Parathyroid adenoma (tissue), 2 donors: ENCODE data around the gene USP31.

Source experiments
- H2AFZ ChIP-seq: fragments of 300-600 bp; sonication (generic); one replicate; pipeline ENCODE4 v1.7.0; 2017; ENCODE audit warnings: antibody characterized with exemption, mild to moderate bottlenecking
- H3K27ac ChIP-seq: fragments of 300-600 bp; sonication (generic); one replicate; pipeline ENCODE4 v1.7.0; 2017
- H3K27me3 ChIP-seq: fragments of 300-600 bp; sonication (generic); one replicate; pipeline ENCODE4 v1.7.0; 2017; ENCODE audit warnings: low read length; ENCODE audit not compliant: control insufficient read depth, insufficient read depth
- H3K36me3 ChIP-seq: fragments of 300-600 bp; sonication (generic); one replicate; pipeline ENCODE4 v1.7.0; 2017; ENCODE audit warnings: low read length; ENCODE audit not compliant: control insufficient read depth, insufficient read depth
- H3K4me1 ChIP-seq: fragments of 300-600 bp; sonication (generic); one replicate; pipeline ENCODE4 v1.7.0; 2017; ENCODE audit warnings: control low read depth
- H3K4me2 ChIP-seq: fragments of 300-600 bp; sonication (generic); one replicate; pipeline ENCODE4 v1.7.0; 2017; ENCODE audit warnings: low read length
- H3K4me3 ChIP-seq: fragments of 300-600 bp; sonication (generic); one replicate; pipeline ENCODE4 v1.7.0; 2017; ENCODE audit warnings: low read depth, low read length
- H3K79me2 ChIP-seq: fragments of 300-600 bp; sonication (generic); one replicate; pipeline ENCODE4 v1.7.0; 2017; ENCODE audit warnings: control low read depth
- H3K9ac ChIP-seq: fragments of 300-600 bp; sonication (generic); one replicate; pipeline ENCODE4 v1.7.0; 2017; ENCODE audit warnings: mild to moderate bottlenecking
- H3K9me3 ChIP-seq: fragments of 300-600 bp; sonication (generic); one replicate; pipeline ENCODE4 v1.7.0; 2017; ENCODE audit warnings: low read length; ENCODE audit not compliant: control insufficient read depth
- CTCF ChIP-seq: fragments of 300-600 bp; sonication (generic); IDR thresholded peaks from one replicate; pipeline ENCODE4 v1.7.0; 2017; ENCODE audit warnings: antibody characterized with exemption, mild to moderate bottlenecking
- donor health status: primary hyperparathyroidism.

Gene USP31

GRCh38 chr16:23062524-23062923 is 86.7 kb downstream of the USP31 start:
- Histone ChIP-seq H3K4me3 (no peak overlapping the region), H3K36me3 (no peaks in the 10 kb centered on the region), H3K9me3 (no peaks in the 10 kb centered on the region), H2AFZ (no peak overlapping the region), H3K27ac (peak overlapping the region; percentile 63), H3K9ac (no peak overlapping the region), H3K4me1 (peaks cover 16% of the 10 kb centered on the region), H3K27me3 (no peaks in the 10 kb centered on the region), H3K4me2 (no peak overlapping the region), H3K79me2 (no peaks in the 10 kb centered on the region)
- TF ChIP-seq CTCF: no peak

- no peaks in the 10 kb centered on the region for H3K27me3 ChIP-seq
- H3K79me2 ChIP-seq: no peaks in the 10 kb centered on the region
- peaks cover 16% of the 10 kb centered on the region for H3K4me1 ChIP-seq
- H3K9me3 ChIP-seq: no peaks in the 10 kb centered on the region
- H2AFZ ChIP-seq: no peak overlapping the region
- H3K27ac ChIP-seq: no peak overlapping the region
- H3K36me3 ChIP-seq: no peaks in the 10 kb centered on the region
- H3K9ac ChIP-seq: no peak overlapping the region
- no peak overlapping the region for H3K4me3 ChIP-seq
- no peak for TF ChIP-seq CTCF
- H3K4me2 ChIP-seq: no peak overlapping the region
These were observed 87.6 kb downstream of the USP31 start for GRCh38 chr16:23061669-23062068.

- Histone ChIP-seq H3K27ac (no peak overlapping the region), H3K27me3 (no peaks in the 10 kb centered on the region), H3K9ac (no peak overlapping the region), H3K4me3 (no peak overlapping the region), H2AFZ (no peak overlapping the region), H3K4me1 (peaks cover 16% of the 10 kb centered on the region), H3K9me3 (no peaks in the 10 kb centered on the region), H3K79me2 (no peaks in the 10 kb centered on the region), H3K36me3 (no peaks in the 10 kb centered on the region), H3K4me2 (no peak overlapping the region)
- peak; percentile 91 for TF ChIP-seq CTCF
These were observed 88.6 kb downstream of the USP31 start for GRCh38 chr16:23060458-23061320.

GRCh38 chr16:23059433-23059832 is 89.8 kb downstream of the USP31 start:
- no peak overlapping the region for H2AFZ ChIP-seq
- TF ChIP-seq CTCF: no peak
- H3K4me3 ChIP-seq: no peak overlapping the region
- no peaks in the 10 kb centered on the region for H3K27me3 ChIP-seq
- H3K9ac ChIP-seq: no peak overlapping the region
- H3K4me1 ChIP-seq: peaks cover 15% of the 10 kb centered on the region
- H3K4me2 ChIP-seq: no peak overlapping the region
- H3K36me3 ChIP-seq: no peaks in the 10 kb centered on the region
- H3K9me3 ChIP-seq: no peaks in the 10 kb centered on the region
- no peak overlapping the region for H3K27ac ChIP-seq
- no peaks in the 10 kb centered on the region for H3K79me2 ChIP-seq

GRCh38 chr16:23058576-23058975 is 90.7 kb downstream of the USP31 start:
- H3K4me1 ChIP-seq: peaks cover 7% of the 10 kb centered on the region
- no peak overlapping the region for H2AFZ ChIP-seq
- H3K27ac ChIP-seq: no peak overlapping the region
- no peaks in the 10 kb centered on the region for H3K27me3 ChIP-seq
- no peak overlapping the region for H3K4me3 ChIP-seq
- TF ChIP-seq CTCF: no peak
- no peaks in the 10 kb centered on the region for H3K79me2 ChIP-seq
- no peak overlapping the region for H3K4me2 ChIP-seq
- no peaks in the 10 kb centered on the region for H3K9me3 ChIP-seq
- H3K36me3 ChIP-seq: no peaks in the 10 kb centered on the region
- no peak overlapping the region for H3K9ac ChIP-seq
